Panc1 (cell line): ENCODE measurements around the gene RALGPS1. TPM values are rescaled to one million over a fixed set of nuclear protein-coding genes. Genes with fewer than 3 reads are reported as not detected.

Source experiments
- ATAC-seq: fragments of 200-7000 bp; cut with Tn5 transposase; 2 replicates; pipeline ENCODE4 v1.9.1; 2020; ENCODE audit warnings: mild to moderate bottlenecking, moderate library complexity
- BruUV-seq: library from RNA; stranded (reverse); fragments of 400-500 nt; replicated peaks from 2 replicates; lab custom pipeline; 2021; lab: Mats Ljungman, UMichigan
- CTCF ChIA-PET: fragments of 300-600 bp; sonication (Branson Sonifier 250); formaldehyde crosslinking; loops from one replicate; lab custom pipeline; 2022; ENCODE audit warnings: antibody characterized with exemption; lab: Charles Lee
- POLR2A ChIA-PET: fragments of 300-600 bp; sonication (Branson Sonifier 250); formaldehyde crosslinking; loops from one replicate; lab custom pipeline; 2022; ENCODE audit warnings: antibody characterized with exemption; lab: Charles Lee
- DNase-seq: peaks from one replicate; pipeline ENCODE4 v3.0.0-alpha.2; 2010; ENCODE audit warnings: low read depth, low spot score
- H3K27ac ChIP-seq: 2 replicates; pipeline ENCODE4 v1.5.1; 2011; ENCODE audit warnings: mild to moderate bottlenecking, low read length, inconsistent platforms
- H3K27me3 ChIP-seq: fragments of 200-500 bp; sonication (Bioruptor generic); 2 replicates; pipeline ENCODE4 v1.6.0; 2014; ENCODE audit warnings: low read length, inconsistent platforms; ENCODE audit not compliant: control insufficient read depth, insufficient read depth
- H3K36me3 ChIP-seq: fragments of 200-500 bp; sonication (Bioruptor generic); 2 replicates; pipeline ENCODE4 v1.5.1; 2014; ENCODE audit warnings: inconsistent platforms, mild to moderate bottlenecking, low read length, moderate library complexity; ENCODE audit not compliant: control insufficient read depth, insufficient read depth
- H3K4me1 ChIP-seq: 2 replicates; pipeline ENCODE4 v1.5.1; 2011; ENCODE audit warnings: inconsistent platforms, mild to moderate bottlenecking, low read length, moderate library complexity; ENCODE audit not compliant: control insufficient read depth, insufficient read depth
- H3K4me3 ChIP-seq, 2 experiments: 2 replicates each; pipeline ENCODE4 v1.5.1; 2011 to 2012; ENCODE audit warnings: low read depth in 2 of 2, low read length in 2 of 2, mild to moderate bottlenecking in 2 of 2, inconsistent platforms in 1 of 2, moderate library complexity in 1 of 2
- H3K9me3 ChIP-seq: fragments of 200-500 bp; sonication (Bioruptor generic); 2 replicates; pipeline ENCODE4 v1.5.1; 2014; ENCODE audit warnings: low read depth, mild to moderate bottlenecking, inconsistent platforms, low read length, moderate library complexity; ENCODE audit not compliant: control insufficient read depth, insufficient read depth
- CTCF ChIP-seq: fragments of 450-650 bp; IDR thresholded peaks from 2 replicates; pipeline ENCODE4 v1.5.1; 2017; ENCODE audit warnings: mild to moderate bottlenecking
- POLR2AphosphoS5 ChIP-seq: IDR thresholded peaks from 2 replicates; pipeline ENCODE4 v1.6.1; 2012; ENCODE audit warnings: mild to moderate bottlenecking, low read depth, low read length, moderate library complexity
- REST ChIP-seq, 2 experiments: IDR thresholded peaks; 2 replicates each; pipeline ENCODE4 v1.6.1; 2011 to 2012; ENCODE audit warnings: low read depth in 2 of 2, control low read depth in 1 of 2, low read length in 1 of 2, mild to moderate bottlenecking in 1 of 2, moderate library complexity in 1 of 2; ENCODE audit not compliant: insufficient read depth in 1 of 2
- SIN3A ChIP-seq: IDR thresholded peaks from 2 replicates; pipeline ENCODE4 v1.6.1; 2012; ENCODE audit warnings: low read depth, mild to moderate bottlenecking, low read length, moderate library complexity, borderline replicate concordance; ENCODE audit not compliant: insufficient read depth
- TCF7L2 ChIP-seq: IDR thresholded peaks from 2 replicates; pipeline ENCODE4 v1.6.1; 2011; ENCODE audit warnings: mild to moderate bottlenecking, low read depth, low read length, inconsistent platforms
- in situ Hi-C: cut with HindIII; loops from 2 replicates; pipeline ENCODE4 v1.10.0; 2016; ENCODE audit warnings: low sequenced_read_pairs, low pct_unique_long_range_greater_than_20kb
- intact Hi-C: fragments of 100-400 bp; cut with micrococcal nuclease; formaldehyde crosslinking; loops from one replicate; pipeline ENCODE4 v1.10.0; 2022; ENCODE audit not compliant: unreplicated experiment
- total RNA-seq: library from RNA; stranded (reverse); gene quantifications from one replicate; pipeline ENCODE4 v1.2.1, GENCODE V29; 2021; ENCODE audit not compliant: unreplicated experiment

Gene RALGPS1
- total RNA-seq, 1 experiment from 2014 or later, result 7.2 TPM

DNA sequence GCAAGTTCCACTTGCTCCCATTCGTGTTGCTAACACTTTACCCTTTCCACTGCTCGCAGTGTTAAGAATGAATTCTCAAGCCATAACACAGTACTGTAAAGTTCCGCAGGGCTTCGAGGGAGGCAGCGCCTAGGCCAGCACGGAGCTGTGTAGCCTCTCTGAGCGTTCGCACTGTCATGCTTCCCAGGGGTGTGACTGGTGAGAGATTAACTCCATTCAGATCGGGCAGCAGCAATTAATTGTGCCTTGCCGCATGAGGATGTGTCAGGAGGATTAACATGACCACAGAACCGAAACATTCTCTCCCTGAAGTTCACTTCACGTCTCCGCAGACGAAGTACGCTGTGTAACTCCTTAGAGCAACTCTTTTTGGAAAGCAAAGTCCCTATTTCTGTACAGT lies 30.9 kb upstream of the RALGPS1 start:
- Histone ChIP-seq H3K9me3 (no peaks in the 10 kb centered on the region), H3K27me3 (no peaks in the 10 kb centered on the region), H3K27ac (no peak overlapping the region), H3K36me3 (peaks cover 2% of the 10 kb centered on the region), H3K4me1 (no peaks in the 10 kb centered on the region), H3K4me3 (no peak overlapping the region)
- ATAC-seq (no peak), DNase-seq (no peak)
- POLR2A ChIA-PET, result no interaction called here
- intact Hi-C loops, result no loop called here
- TF ChIP-seq REST (IDR thresholded peaks at IDR 0.05; ENCODE audit: insufficient read depth in 1 of 2, low read depth in 2 of 2, low read length in 1 of 2) (no peak), TCF7L2 (no peak), SIN3A (no peak), POLR2AphosphoS5 (no peak), CTCF (no peak)
- CTCF ChIA-PET, result no interaction called here
- BruUV-seq, result no TSS peak
- in situ Hi-C loops, result no loop called here

- TF ChIP-seq SIN3A (no peak), TCF7L2 (no peak), REST (IDR thresholded peaks at IDR 0.05; ENCODE audit: insufficient read depth in 1 of 2, low read depth in 2 of 2, low read length in 1 of 2) (no peak), CTCF (no peak), POLR2AphosphoS5 (no peak)
- DNase-seq (no peak), ATAC-seq (no peak)
- no peaks in the 10 kb centered on the region for H3K4me1 ChIP-seq
- no peak overlapping the region for H3K4me3 ChIP-seq
- CTCF ChIA-PET, result no interaction called here
- in situ Hi-C loops, result no loop called here
- no TSS peak for BruUV-seq
- no peaks in the 10 kb centered on the region for H3K27me3 ChIP-seq
- intact Hi-C loops, result no loop called here
- H3K27ac ChIP-seq, result no peak overlapping the region
- H3K36me3 ChIP-seq, result peaks cover 2% of the 10 kb centered on the region; the same call in 1 of the 2 replicates
- POLR2A ChIA-PET, result no interaction called here
- H3K9me3 ChIP-seq, result no peaks in the 10 kb centered on the region
Observed at GRCh38 chr9:126885131-126885641, 29.4 kb upstream of the RALGPS1 start.
